Nephron (organoid): ENCODE results near the gene CCNY.

Source experiments
- H3K27ac Mint-ChIP-seq, 3 experiments: 2 replicates each; pipeline ENCODE4 v1.8.0; 2020; ENCODE audit warnings: mixed read lengths in 3 of 3, mild to moderate bottlenecking in 2 of 3, moderate library complexity in 1 of 3
- H3K27me3 Mint-ChIP-seq: 2 replicates; pipeline ENCODE4 v1.8.0; 2021; ENCODE audit warnings: low read depth, mild to moderate bottlenecking, moderate library complexity, mixed read lengths
- H3K36me3 Mint-ChIP-seq: 2 replicates; pipeline ENCODE4 v1.8.0; 2020; ENCODE audit warnings: low read depth, mixed read lengths
- H3K4me1 Mint-ChIP-seq: 2 replicates; pipeline ENCODE4 v1.8.0; 2020; ENCODE audit warnings: mixed read lengths
- H3K4me3 Mint-ChIP-seq, 3 experiments: 2 replicates each; pipeline ENCODE4 v1.8.0; 2020; ENCODE audit warnings: mild to moderate bottlenecking in 3 of 3, mixed read lengths in 3 of 3, moderate library complexity in 2 of 3
- H3K9me3 Mint-ChIP-seq: 2 replicates; pipeline ENCODE4 v1.8.0; 2020; ENCODE audit warnings: mixed read lengths
- CTCF ChIP-seq, 3 experiments: fragments of 200-600 bp; sonication (generic); IDR thresholded peaks; one replicate each; pipeline ENCODE4 v1.5.0; 2021; ENCODE audit warnings: antibody characterized with exemption in 3 of 3; ENCODE audit not compliant: unreplicated experiment in 3 of 3

The CCNY gene

GRCh38 chr10:35572583-35572982 lies 236.3 kb downstream of the CCNY start:
- Mint-ChIP-seq H3K9me3 (no peaks in the 10 kb centered on the region), H3K4me1 (peaks cover 28% of the 10 kb centered on the region), H3K27me3 (no peaks in the 10 kb centered on the region), H3K27ac (no peak overlapping the region), H3K36me3 (peaks cover 39% of the 10 kb centered on the region), H3K4me3 (no peak overlapping the region)
- no peak for TF ChIP-seq CTCF (IDR thresholded peaks at IDR 0.05; ENCODE audit: unreplicated experiment in 3 of 3)

- Mint-ChIP-seq H3K4me1 (peaks cover 39% of the 10 kb centered on the region), H3K27ac (peak overlapping the region in 2 of 3 experiments; percentile 53 to 78), H3K4me3 (peak overlapping the region in 1 of 3 experiments; percentile 8), H3K36me3 (peaks cover 38% of the 10 kb centered on the region), H3K9me3 (no peaks in the 10 kb centered on the region), H3K27me3 (no peaks in the 10 kb centered on the region)
- TF ChIP-seq CTCF (IDR thresholded peaks at IDR 0.05; ENCODE audit: unreplicated experiment in 3 of 3), result no peak
Measured at GRCh38 chr10:35573796-35574195, 237.5 kb downstream of the CCNY start.

GRCh38 chr10:35574924-35575352 lies 238.6 kb downstream of the CCNY start:
- H3K9me3 Mint-ChIP-seq, result no peaks in the 10 kb centered on the region
- no peak for TF ChIP-seq CTCF (IDR thresholded peaks at IDR 0.05; ENCODE audit: unreplicated experiment in 3 of 3)
- H3K36me3 Mint-ChIP-seq, result peaks cover 26% of the 10 kb centered on the region
- H3K27me3 Mint-ChIP-seq, result no peaks in the 10 kb centered on the region
- no peak overlapping the region for H3K27ac Mint-ChIP-seq
- peaks cover 38% of the 10 kb centered on the region for H3K4me1 Mint-ChIP-seq
- H3K4me3 Mint-ChIP-seq, result no peak overlapping the region

GRCh38 chr10:35575640-35576039 lies 239.3 kb downstream of the CCNY start:
- Mint-ChIP-seq H3K27ac (no peak overlapping the region), H3K9me3 (no peaks in the 10 kb centered on the region), H3K4me3 (no peak overlapping the region), H3K4me1 (peaks cover 44% of the 10 kb centered on the region), H3K36me3 (peaks cover 26% of the 10 kb centered on the region), H3K27me3 (no peaks in the 10 kb centered on the region)
- no peak for TF ChIP-seq CTCF (IDR thresholded peaks at IDR 0.05; ENCODE audit: unreplicated experiment in 3 of 3)

- Mint-ChIP-seq H3K4me3 (no peak overlapping the region), H3K27ac (no peak overlapping the region), H3K9me3 (no peaks in the 10 kb centered on the region), H3K4me1 (peaks cover 49% of the 10 kb centered on the region), H3K36me3 (peaks cover 21% of the 10 kb centered on the region), H3K27me3 (no peaks in the 10 kb centered on the region)
- TF ChIP-seq CTCF (IDR thresholded peaks at IDR 0.05; ENCODE audit: unreplicated experiment in 3 of 3), result no peak
Measured at GRCh38 chr10:35576730-35577129, 240.4 kb downstream of the CCNY start.

- Mint-ChIP-seq H3K4me1 (peaks cover 49% of the 10 kb centered on the region), H3K36me3 (peaks cover 16% of the 10 kb centered on the region), H3K27me3 (no peaks in the 10 kb centered on the region), H3K4me3 (no peak overlapping the region), H3K9me3 (no peaks in the 10 kb centered on the region), H3K27ac (peak overlapping the region; percentile 39 to 57 (median 53))
- no peak for TF ChIP-seq CTCF (IDR thresholded peaks at IDR 0.05; ENCODE audit: unreplicated experiment in 3 of 3)
Measured at GRCh38 chr10:35577926-35578617, 241.8 kb downstream of the CCNY start.
